Measurements from ENCODE around the gene MYO10. TPM values are rescaled to one million over a fixed set of nuclear protein-coding genes. Genes with fewer than 3 reads are reported as not detected.
A peak's percentile ranks its signal among the peaks of the same experiment; 100 is the strongest.

Gene MYO10
- total RNA-seq, 1 experiment from 2014 or later = 202 TPM

DNA sequence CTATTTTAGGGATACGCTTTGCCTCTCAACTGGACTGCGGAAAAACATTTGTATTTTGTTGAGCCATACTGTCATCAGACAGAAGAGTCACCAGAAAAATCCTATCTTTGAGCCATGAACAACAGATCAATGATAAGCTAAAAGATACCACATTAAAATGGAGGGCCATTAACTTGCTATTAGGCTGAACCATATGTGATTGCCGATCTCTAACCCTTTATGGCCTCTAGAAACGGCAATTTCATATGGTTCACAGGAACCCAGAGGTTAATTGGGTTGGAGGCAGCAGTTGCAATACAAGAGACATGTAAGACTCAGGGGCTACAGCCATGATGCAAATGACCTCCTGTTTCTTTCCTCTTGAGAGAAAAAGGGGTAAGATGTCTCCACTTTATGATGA is 69.8 kb downstream of the MYO10 start:
- peaks cover 56% of the 10 kb centered on the region for H3K4me1 ChIP-seq (ENCODE audit: insufficient read depth, low read length, poor library complexity, severe bottlenecking)
- intact Hi-C loops (cut with micrococcal nuclease; ENCODE audit: unreplicated experiment) = no loop called here
- ChIA-PET CTCF (interaction anchor here (0.5 kb wide), 1 partner anchor 12 kb away, joined by 3 read pairs; no protein-coding TSS in a partner anchor), POLR2A (ENCODE audit: low non-redundant PET) (no interaction called here)
- BruUV-seq (replicated peaks) = no TSS peak
- DNase-seq (ENCODE audit: low spot score) = no peak
- TF ChIP-seq EZH2 (IDR thresholded peaks at IDR 0.05; ENCODE audit: borderline replicate concordance, low read depth, low read length, poor library complexity, severe bottlenecking) = no peak
- TF ChIP-seq, protein P1, sequence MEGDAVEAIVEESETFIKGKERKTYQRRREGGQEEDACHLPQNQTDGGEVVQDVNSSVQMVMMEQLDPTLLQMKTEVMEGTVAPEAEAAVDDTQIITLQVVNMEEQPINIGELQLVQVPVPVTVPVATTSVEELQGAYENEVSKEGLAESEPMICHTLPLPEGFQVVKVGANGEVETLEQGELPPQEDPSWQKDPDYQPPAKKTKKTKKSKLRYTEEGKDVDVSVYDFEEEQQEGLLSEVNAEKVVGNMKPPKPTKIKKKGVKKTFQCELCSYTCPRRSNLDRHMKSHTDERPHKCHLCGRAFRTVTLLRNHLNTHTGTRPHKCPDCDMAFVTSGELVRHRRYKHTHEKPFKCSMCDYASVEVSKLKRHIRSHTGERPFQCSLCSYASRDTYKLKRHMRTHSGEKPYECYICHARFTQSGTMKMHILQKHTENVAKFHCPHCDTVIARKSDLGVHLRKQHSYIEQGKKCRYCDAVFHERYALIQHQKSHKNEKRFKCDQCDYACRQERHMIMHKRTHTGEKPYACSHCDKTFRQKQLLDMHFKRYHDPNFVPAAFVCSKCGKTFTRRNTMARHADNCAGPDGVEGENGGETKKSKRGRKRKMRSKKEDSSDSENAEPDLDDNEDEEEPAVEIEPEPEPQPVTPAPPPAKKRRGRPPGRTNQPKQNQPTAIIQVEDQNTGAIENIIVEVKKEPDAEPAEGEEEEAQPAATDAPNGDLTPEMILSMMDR (conservative IDR thresholded peaks at IDR 0.05; ENCODE audit: low read depth, low read length) = no peak
- H3K36me3 ChIP-seq (ENCODE audit: insufficient read depth, low read length, poor library complexity, severe bottlenecking) = peaks cover 12% of the 10 kb centered on the region
- H3K4me3 ChIP-seq (ENCODE audit: low read depth, low read length, poor library complexity, severe bottlenecking) = no peak overlapping the region
- H3K27ac ChIP-seq (ENCODE audit: low read depth, low read length, poor library complexity, severe bottlenecking) = peak overlapping the region; percentile 75
- H3K9me3 ChIP-seq (ENCODE audit: low read depth, low read length, poor library complexity, severe bottlenecking) = no peaks in the 10 kb centered on the region
- no peaks in the 10 kb centered on the region for H3K27me3 ChIP-seq (replicated peaks; ENCODE audit: insufficient read depth, low read depth, low read length, poor library complexity)

DNA sequence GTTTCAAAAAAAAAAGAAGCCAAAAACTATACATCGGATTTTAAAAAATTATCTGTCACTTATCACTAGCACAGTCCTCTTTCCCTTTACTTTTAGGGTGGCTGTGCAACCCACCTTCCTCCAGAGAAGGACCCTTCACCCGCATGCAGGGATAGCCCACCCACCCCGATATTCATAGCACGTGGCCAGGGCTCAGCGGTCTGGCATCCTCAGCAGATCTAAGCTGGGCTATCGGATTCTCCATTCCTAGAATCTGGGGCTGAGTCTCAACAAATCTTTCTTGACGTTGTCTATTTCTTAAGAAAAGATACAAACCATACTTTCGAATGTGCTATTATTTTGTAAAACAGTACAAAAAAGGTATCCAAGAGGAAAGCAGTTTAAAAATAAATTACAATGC is 70.9 kb downstream of the MYO10 start:
- intact Hi-C loops (cut with micrococcal nuclease; ENCODE audit: unreplicated experiment) = no loop called here
- ChIA-PET POLR2A (ENCODE audit: low non-redundant PET) (no interaction called here), CTCF (no interaction called here)
- Histone ChIP-seq H3K9me3 (ENCODE audit: low read depth, low read length, poor library complexity, severe bottlenecking) (no peaks in the 10 kb centered on the region), H3K4me1 (ENCODE audit: insufficient read depth, low read length, poor library complexity, severe bottlenecking) (peaks cover 58% of the 10 kb centered on the region), H3K36me3 (ENCODE audit: insufficient read depth, low read length, poor library complexity, severe bottlenecking) (peaks cover 11% of the 10 kb centered on the region), H3K27ac (ENCODE audit: low read depth, low read length, poor library complexity, severe bottlenecking) (peak overlapping the region; percentile 12), H3K27me3 (replicated peaks; ENCODE audit: insufficient read depth, low read depth, low read length, poor library complexity) (no peaks in the 10 kb centered on the region), H3K4me3 (ENCODE audit: low read depth, low read length, poor library complexity, severe bottlenecking) (no peak overlapping the region)
- no peak for DNase-seq (ENCODE audit: low spot score)
- TF ChIP-seq, protein P1 (conservative IDR thresholded peaks at IDR 0.05; ENCODE audit: low read depth, low read length) = no peak
- no peak for TF ChIP-seq EZH2 (IDR thresholded peaks at IDR 0.05; ENCODE audit: borderline replicate concordance, low read depth, low read length, poor library complexity, severe bottlenecking)
- no TSS peak for BruUV-seq (replicated peaks)

DNA sequence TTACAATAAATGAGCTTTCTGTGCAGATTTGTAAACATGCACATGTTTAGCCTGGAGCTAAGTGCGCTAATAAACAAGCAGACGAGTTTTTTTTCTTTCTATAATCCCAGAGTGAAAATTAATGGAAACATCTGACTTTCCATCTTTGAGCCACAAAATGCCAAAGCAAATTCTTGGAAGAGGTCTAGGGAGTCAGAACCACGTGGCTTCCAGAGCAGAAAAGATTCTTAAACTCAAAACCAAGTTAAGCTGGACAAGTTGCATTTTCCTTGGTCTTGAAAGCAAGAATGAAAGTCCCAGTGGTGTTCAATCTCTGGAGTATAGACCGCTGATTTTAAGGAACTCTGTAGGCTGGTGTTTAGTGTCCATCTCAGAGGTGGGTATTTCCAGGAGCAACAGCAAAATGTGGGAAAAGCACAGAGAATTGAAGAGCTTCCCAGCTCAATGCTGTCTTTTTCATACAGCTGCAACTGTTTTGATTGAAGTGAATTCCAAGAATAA is 71.4 kb downstream of the MYO10 start:
- POLR2A ChIA-PET (ENCODE audit: low non-redundant PET) = no interaction called here
- peaks cover 16% of the 10 kb centered on the region for H3K36me3 ChIP-seq (ENCODE audit: insufficient read depth, low read length, poor library complexity, severe bottlenecking)

More for the DNA sequence above, 71.4 kb downstream of the MYO10 start:
- TF ChIP-seq, protein P1 (conservative IDR thresholded peaks at IDR 0.05; ENCODE audit: low read depth, low read length) = no peak
- no peak for TF ChIP-seq EZH2 (IDR thresholded peaks at IDR 0.05; ENCODE audit: borderline replicate concordance, low read depth, low read length, poor library complexity, severe bottlenecking)
- DNase-seq (ENCODE audit: low spot score) = no peak
- Histone ChIP-seq H3K4me1 (ENCODE audit: insufficient read depth, low read length, poor library complexity, severe bottlenecking) (peaks cover 58% of the 10 kb centered on the region), H3K4me3 (ENCODE audit: low read depth, low read length, poor library complexity, severe bottlenecking) (no peak overlapping the region), H3K9me3 (ENCODE audit: low read depth, low read length, poor library complexity, severe bottlenecking) (no peaks in the 10 kb centered on the region), H3K27ac (ENCODE audit: low read depth, low read length, poor library complexity, severe bottlenecking) (peak overlapping the region; percentile 12), H3K27me3 (replicated peaks; ENCODE audit: insufficient read depth, low read depth, low read length, poor library complexity) (no peaks in the 10 kb centered on the region)
- intact Hi-C loops (cut with micrococcal nuclease; ENCODE audit: unreplicated experiment) = no loop called here
- CTCF ChIA-PET = no interaction called here
- BruUV-seq (replicated peaks) = no TSS peak

Data from A673 (cell line).